ES-I3 (cell line): ENCODE measurements around the gene PERCC1.

Source experiments
- H3K36me3 ChIP-seq: 2 replicates; pipeline ENCODE4 v1.6.1; 2013; ENCODE audit warnings: mild to moderate bottlenecking, low read length, control low read depth, moderate library complexity; ENCODE audit not compliant: insufficient read depth
- H3K4me1 ChIP-seq: 2 replicates; pipeline ENCODE4 v1.6.1; 2013; ENCODE audit warnings: mild to moderate bottlenecking, control low read depth, low read length; ENCODE audit not compliant: insufficient read depth
- H3K9ac ChIP-seq: 2 replicates; pipeline ENCODE4 v1.6.1; 2013; ENCODE audit warnings: low read depth, mild to moderate bottlenecking, low read length, moderate library complexity
- H3K9me3 ChIP-seq: 2 replicates; pipeline ENCODE4 v1.6.1; 2013; ENCODE audit warnings: mild to moderate bottlenecking, low read length, moderate library complexity; ENCODE audit not compliant: control insufficient read depth, insufficient read depth

The PERCC1 gene

DNA sequence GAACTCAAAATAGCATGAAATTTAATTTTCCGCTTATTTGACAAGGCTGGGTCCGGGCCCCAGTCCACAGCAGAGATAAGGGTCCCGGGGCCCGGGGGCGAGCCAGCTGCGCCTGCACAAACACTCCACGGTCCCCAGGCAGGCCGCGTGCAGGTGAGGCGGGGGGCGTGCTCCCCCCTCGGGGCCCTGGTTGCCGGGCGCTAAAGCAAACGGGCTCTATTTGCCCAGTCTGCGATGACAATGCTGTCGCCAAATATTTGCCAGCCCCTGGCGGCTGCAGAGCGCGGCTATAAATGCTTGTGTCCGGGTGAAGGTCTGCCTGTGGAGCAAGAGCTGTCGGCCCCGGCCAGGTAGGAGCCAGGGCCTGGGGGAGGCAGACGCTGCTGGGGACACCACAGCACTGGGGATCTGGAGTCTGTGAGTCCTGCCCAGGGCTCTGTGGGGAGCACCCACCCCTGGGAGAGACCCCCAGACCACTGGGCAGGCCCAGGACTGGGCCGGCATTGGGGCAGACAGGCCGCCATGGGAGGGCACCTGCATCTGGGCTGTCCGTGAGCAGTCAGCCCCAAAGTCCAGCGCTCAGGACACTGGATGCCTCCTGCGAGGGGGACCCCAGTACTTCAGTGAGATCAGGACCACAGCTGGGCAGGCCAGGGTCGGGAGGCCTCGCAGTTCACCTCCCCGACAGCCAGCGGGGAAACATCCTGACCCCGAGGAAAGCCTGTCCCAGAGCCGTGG is at the start of gene PERCC1:
PERCC1 (plus strand) TSS at position 320 of the 738 bp plus-strand sequence. CDS start 1,516 bp downstream, outside the sequence.
- H3K9ac ChIP-seq = no peak within 1 kb of the TSS
- H3K9me3 ChIP-seq = no peaks in the 10 kb centered on the region
- no peaks in the 10 kb centered on the region for H3K36me3 ChIP-seq
- H3K4me1 ChIP-seq = no peaks in the 10 kb centered on the region; the same call in 1 of the 2 replicates

DNA sequence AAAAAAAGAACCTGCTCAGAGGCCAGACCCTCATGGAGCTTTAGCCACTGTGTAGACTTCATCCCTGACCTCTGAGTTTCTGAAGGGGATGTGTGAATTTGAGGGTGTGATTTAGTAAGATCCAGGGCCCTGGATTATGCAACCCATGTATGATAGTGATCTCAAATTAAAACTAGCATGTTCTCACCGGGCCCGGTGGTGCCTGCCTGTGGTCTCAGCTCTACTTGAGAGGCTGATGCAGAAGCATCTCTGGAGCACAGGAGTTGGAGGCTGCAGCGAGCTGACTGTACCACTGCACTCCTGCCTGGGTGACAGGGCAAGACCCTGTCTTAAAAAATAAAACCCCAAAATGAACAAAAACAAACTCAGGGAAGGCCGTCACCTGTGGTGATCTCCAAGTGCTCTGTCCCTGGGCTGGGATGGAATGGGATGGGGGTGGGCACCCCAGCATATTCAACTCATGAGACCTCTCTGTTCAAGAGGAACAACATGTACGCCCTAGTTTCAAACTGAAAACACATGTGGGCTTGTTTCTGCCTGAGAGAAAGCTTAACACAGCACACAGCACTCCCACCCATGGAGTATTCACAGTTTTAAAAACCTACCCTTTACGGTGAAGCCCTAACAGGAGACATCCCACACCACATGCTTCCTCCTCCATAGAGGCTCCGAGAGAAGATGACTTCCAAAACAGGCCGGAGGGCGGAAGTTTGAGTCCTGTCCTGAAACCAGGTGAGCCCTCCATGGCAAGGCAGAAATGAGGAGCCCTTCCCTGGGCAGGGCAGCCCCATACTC is 49.1 kb upstream of the PERCC1 start:
- H3K9ac ChIP-seq = no peak overlapping the region
- H3K4me1 ChIP-seq = peaks cover 6% of the 10 kb centered on the region; the same call in 1 of the 2 replicates
- no peaks in the 10 kb centered on the region for H3K36me3 ChIP-seq
- H3K9me3 ChIP-seq = no peaks in the 10 kb centered on the region

DNA sequence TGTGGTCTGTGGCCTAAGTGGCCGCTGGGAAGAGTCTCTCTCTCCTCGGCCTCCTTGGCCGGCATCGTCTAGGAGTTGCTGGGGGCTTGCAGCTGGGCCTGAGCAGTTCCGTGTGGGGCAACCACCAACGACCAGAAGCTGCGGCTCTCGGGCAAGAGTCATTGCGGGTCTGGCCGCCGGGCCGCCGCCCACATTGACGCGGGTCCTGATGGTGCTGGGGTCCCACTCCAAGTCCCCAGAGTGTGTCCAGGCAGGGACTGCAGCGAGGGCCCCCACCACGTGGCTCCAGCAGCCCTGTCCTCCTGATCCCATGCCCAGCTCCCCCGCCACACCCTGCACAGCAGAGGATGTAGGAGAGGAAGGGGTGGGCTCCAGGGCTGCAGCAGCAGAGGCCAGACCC is 47.3 kb upstream of the PERCC1 start:
- no peak overlapping the region for H3K9ac ChIP-seq
- no peaks in the 10 kb centered on the region for H3K9me3 ChIP-seq
- H3K4me1 ChIP-seq = peaks cover 6% of the 10 kb centered on the region; the same call in 1 of the 2 replicates

DNA sequence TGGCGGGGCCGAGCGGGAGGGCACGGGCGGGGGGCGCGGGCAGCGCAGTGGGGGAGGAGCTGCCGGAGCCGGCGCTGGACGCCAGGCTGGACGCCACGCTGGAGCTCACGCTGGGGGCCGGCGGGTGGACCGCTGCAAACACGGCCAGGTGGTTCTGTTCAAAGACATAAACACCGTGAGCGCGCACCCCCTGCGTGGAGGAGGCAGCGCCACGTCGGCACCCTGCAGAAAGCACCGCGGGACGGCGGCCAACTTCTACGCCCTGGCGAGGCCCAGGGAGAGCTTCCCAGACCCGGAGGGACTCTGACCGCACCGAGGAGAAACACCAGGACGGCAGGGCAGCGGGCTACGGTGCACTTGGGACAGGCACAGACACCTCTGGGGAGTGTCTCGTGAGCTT is 45.6 kb upstream of the PERCC1 start:
- Histone ChIP-seq H3K9ac (no peak overlapping the region), H3K4me1 (peaks cover 3% of the 10 kb centered on the region; the same call in 1 of the 2 replicates), H3K36me3 (no peaks in the 10 kb centered on the region), H3K9me3 (no peaks in the 10 kb centered on the region)

More for the DNA sequence above, 47.3 kb upstream of the PERCC1 start:
- H3K36me3 ChIP-seq = no peaks in the 10 kb centered on the region

DNA sequence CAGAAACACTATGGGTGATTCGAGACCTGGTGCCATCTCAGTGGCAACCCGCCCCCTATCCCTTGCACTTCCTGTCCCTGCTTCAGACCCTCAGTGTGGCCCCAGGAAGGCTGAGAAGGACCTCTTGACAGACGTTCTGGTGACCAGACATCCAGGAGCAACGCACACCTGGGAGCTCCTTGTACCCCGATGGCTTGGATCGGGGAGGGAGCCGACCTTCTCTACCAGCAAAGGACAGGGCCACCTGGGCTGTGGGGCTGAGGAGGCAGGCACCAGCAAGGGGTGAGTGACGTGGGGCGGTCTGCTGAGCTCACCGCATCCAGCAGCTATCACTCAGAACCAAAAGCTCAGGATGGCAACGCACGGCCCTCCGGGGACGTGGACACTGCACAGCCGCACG is 43.5 kb upstream of the PERCC1 start:
- Histone ChIP-seq H3K9ac (no peak overlapping the region), H3K36me3 (no peaks in the 10 kb centered on the region), H3K4me1 (no peaks in the 10 kb centered on the region), H3K9me3 (no peaks in the 10 kb centered on the region)

DNA sequence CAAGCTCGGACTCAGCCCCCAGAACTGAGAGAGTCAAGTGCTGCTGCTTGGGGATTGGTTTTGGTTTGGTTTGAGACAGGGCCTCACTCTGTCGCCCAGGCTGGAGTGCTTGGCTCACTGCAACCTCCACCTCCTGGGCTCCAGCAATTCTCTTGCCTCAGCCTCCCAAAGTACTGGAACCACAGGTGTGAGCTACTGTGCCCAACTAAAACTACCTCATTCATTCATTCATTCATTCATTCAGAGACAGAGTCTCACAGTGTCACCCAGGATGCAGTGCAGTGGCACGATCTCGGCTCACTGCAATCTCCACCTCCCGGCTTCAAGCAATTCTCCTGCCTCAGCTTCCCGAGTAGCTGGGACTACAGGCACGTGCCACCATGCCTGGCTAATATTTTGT is 41.1 kb upstream of the PERCC1 start:
- H3K9ac ChIP-seq = no peak overlapping the region
- no peaks in the 10 kb centered on the region for H3K9me3 ChIP-seq
- H3K36me3 ChIP-seq = no peaks in the 10 kb centered on the region
- no peaks in the 10 kb centered on the region for H3K4me1 ChIP-seq

DNA sequence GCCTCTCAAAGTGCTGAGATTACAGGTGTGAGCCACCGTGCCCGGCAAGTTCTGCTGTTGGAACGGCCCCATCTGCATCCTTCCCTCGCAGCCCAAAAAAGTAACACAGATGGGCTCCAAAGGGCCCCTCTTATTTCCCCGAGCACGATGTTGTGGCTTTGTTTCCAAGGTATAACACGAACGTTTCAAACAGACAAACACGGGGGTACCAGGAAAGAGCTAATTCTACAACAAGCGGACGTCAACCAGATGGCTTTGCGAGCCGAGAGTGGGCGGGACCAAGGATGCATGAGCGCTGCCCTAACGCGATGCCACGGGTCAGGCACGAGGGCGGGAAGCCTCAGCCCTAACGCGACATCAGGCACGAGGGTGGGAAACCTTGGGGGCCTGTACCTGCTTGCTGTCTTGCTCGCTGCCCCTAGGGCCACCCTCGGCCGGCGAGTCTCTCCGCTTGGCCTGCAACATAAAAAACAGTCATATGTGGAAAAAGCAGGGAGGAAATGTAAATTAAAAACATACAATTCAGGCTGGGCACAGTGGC is 40.6 kb upstream of the PERCC1 start:
- H3K9ac ChIP-seq = no peak overlapping the region
- no peaks in the 10 kb centered on the region for H3K9me3 ChIP-seq
- no peaks in the 10 kb centered on the region for H3K36me3 ChIP-seq
- H3K4me1 ChIP-seq = no peaks in the 10 kb centered on the region

DNA sequence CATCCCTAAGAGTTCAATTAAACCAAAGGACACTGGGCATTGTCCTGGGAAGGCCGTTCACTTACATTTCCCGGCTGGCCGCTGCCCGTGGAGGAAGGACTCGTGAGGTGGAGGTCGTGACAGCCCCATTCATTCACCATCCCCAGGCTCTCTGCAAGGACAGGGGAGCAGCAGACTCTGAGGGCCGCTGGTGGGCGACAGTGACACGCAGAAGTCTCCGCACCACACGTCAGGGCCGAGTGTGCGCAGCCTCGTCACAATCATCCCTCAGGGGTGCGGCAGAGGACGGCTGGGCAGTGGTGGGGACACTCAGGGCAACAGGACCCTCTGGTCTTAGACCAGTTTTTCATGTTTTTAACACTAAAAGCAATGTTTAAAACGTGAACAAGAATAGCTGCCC is 38.1 kb upstream of the PERCC1 start:
- H3K4me1 ChIP-seq = no peaks in the 10 kb centered on the region

DNA sequence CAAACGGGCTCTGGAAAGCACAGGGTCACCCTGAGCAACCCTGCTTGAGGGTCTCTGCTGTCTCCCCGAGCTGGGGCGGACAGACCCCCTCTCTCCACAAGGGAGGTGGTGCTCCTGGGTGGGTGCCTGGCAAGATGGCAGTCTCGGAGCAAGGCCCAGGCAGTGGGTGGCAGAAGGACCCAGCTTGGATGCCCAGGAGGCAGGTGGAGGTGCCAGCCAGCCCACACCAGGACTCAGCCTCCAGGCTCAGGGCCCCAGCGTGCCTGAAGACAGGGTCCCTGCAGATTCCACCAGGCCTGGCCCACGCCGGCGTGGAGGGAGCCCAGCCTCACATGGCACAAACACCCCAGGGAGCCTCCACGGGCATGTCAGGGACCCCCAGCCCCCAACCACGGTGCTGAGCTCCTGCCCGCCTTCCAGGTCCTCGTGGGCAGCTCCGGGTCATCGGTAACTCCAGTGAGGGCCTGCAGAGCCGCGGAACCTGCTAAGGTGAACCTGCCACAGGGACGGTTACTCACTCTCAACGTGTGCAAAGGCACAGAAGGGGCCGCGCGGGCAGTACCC is 37.2 kb upstream of the PERCC1 start:
- Histone ChIP-seq H3K9ac (no peak overlapping the region), H3K36me3 (no peaks in the 10 kb centered on the region), H3K9me3 (no peaks in the 10 kb centered on the region), H3K4me1 (no peaks in the 10 kb centered on the region)

More for the DNA sequence above, 38.1 kb upstream of the PERCC1 start:
- Histone ChIP-seq H3K9ac (no peak overlapping the region), H3K9me3 (no peaks in the 10 kb centered on the region), H3K36me3 (no peaks in the 10 kb centered on the region)

DNA sequence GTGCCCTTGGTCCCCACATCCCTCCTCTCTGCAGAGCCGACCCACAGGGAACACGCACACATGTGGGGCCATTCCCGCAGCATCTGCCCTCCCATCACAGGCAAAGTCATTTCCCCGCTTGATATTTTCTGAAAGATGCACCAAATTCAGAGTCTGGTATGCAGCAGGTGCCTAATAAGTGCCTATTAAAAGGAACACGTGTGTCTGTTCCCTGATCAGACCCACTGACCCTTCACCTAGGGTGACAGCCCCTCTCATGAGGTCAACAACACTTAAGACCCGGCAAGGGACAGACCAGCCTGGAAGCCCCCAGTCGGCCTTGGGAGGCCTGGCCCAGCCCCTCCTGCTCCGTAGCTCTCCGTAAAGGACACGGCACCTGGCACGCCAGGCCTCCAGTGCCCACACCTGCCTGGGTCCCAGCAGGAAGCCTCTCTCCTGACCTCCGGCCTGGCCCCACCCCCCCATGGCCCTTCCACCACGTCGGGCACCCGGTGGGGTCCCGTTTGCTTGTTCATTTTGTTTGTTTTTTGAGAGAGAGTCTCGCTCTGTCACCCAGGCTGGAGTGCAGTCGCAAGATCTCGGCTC is 36.4 kb upstream of the PERCC1 start:
- Histone ChIP-seq H3K9me3 (no peaks in the 10 kb centered on the region), H3K36me3 (no peaks in the 10 kb centered on the region), H3K4me1 (no peaks in the 10 kb centered on the region), H3K9ac (no peak overlapping the region)

DNA sequence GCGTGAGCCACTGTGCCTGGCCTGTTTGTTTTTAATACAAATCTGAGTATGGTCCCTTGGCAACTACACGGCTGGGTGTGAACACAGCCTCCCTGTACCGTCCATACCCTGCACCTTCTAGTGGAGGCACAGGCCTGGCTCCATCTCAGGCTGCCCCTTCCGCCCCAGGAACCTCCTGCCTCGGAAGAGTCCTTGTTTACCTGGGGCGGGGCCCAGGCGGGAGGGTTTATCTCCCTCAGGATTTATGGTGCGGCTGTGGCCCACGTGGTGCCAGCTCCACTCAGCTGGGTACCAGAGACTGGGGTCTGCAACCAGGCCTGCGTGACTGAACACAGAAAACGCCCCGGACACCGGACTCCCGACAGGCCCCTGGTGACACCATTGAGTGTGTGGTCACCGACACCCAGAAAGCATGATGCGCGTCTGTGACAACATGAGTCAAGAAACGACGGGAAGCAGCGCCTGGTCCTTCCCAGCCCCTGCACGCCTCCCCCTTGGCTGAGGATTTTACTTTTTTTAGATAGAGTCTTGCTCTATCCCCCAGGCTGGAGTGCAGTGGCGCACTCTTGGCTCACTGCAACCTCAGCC is 35.3 kb upstream of the PERCC1 start:
- H3K36me3 ChIP-seq = no peaks in the 10 kb centered on the region
- no peaks in the 10 kb centered on the region for H3K4me1 ChIP-seq
- H3K9me3 ChIP-seq = no peaks in the 10 kb centered on the region
- H3K9ac ChIP-seq = no peak overlapping the region

DNA sequence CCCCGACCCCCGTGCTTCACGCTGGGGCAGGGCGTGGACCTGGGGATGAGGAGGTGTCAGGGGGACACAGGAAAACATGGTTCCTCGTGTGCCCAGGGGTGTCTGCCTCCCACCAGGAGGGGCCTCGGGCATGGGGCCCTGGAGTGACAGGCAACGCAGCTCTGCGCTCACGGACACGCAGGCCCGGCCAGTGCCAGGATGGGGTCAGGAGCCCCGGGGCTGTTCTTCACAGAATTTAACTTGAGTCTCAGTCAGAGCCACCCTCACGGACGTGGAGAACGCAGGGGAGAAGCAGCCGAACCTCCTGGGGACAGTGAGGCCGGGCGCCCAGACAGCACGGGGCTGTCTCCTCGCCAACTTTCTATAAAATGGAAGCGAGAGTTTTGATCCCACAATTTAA is 33.1 kb upstream of the PERCC1 start:
- Histone ChIP-seq H3K9me3 (no peaks in the 10 kb centered on the region), H3K36me3 (no peaks in the 10 kb centered on the region), H3K4me1 (no peaks in the 10 kb centered on the region), H3K9ac (no peak overlapping the region)

DNA sequence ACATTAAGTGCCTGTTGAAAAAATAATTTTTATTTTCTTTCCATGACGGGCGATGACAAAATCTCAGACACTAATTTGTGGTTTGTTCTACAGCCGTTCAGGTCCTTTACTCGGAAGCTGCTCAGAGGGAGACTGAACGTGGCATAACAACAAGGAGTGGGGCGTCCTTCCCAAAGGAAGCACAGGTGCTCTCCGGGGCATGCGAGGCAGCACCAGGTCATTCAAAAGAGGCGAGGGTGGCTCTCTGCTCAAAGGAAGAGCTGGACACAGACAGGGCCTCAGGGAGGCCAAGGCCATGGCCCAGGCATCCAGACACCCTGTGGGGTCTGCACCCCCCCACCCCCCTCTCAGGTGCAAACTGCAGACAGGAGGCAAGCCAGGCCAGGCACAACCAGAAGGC is 32.5 kb upstream of the PERCC1 start:
- Histone ChIP-seq H3K36me3 (no peaks in the 10 kb centered on the region), H3K4me1 (no peaks in the 10 kb centered on the region), H3K9ac (no peak overlapping the region), H3K9me3 (no peaks in the 10 kb centered on the region)
